Heart left ventricle (tissue), 16 donors: ENCODE results near the gene APOB. TPM values are rescaled to one million over a fixed set of nuclear protein-coding genes. Genes with fewer than 3 reads are reported as not detected.

ENCODE experiments used
- ATAC-seq, 4 donors: fragments of 200-7000 bp; cut with Tn5 transposase; one replicate each; pipeline ENCODE4 v1.9.1; 2020 to 2022; ENCODE audit warnings: moderate library complexity in 4 of 4, mild to moderate bottlenecking in 3 of 4, moderate number of reproducible peaks in 1 of 4
- DNase-seq, 5 donors: peaks; one replicate each; pipeline ENCODE4 v3.0.0-alpha.2; 2020
- H3K27ac ChIP-seq, 12 donors: fragments of 200-600 bp; sonication (generic) in 4 of 12; one replicate each; pipeline versions ENCODE4 v1.5.0 to v1.8.0; 2016 to 2022; ENCODE audit warnings: mild to moderate bottlenecking in 2 of 12
- H3K27me3 ChIP-seq, 9 donors: fragments of 200-600 bp; sonication (generic) in 2 of 9; one replicate each; pipeline versions ENCODE4 v1.5.1 to v1.8.0; 2016 to 2022; ENCODE audit warnings: mild to moderate bottlenecking in 3 of 9
- H3K36me3 ChIP-seq, 9 donors: fragments of 200-600 bp; sonication (generic) in 2 of 9; one replicate each; pipeline versions ENCODE4 v1.5.0 to v1.8.0; 2018 to 2022; ENCODE audit warnings: mild to moderate bottlenecking in 2 of 9
- H3K4me1 ChIP-seq, 12 donors: fragments of 200-600 bp; sonication (generic) in 4 of 12; one replicate each; pipeline versions ENCODE4 v1.5.0 to v1.8.0; 2016 to 2022; ENCODE audit warnings: mild to moderate bottlenecking in 3 of 12
- H3K4me3 ChIP-seq, 12 donors: fragments of 200-600 bp; sonication (generic) in 4 of 12; one replicate each; pipeline versions ENCODE4 v1.5.0 to v1.8.0; 2017 to 2022; ENCODE audit warnings: mild to moderate bottlenecking in 9 of 12, moderate library complexity in 4 of 12
- H3K9me3 ChIP-seq, 12 donors: fragments of 200-600 bp; sonication (generic) in 4 of 12; one replicate each; pipeline versions ENCODE4 v1.5.0 to v1.8.0; 2016 to 2022; ENCODE audit warnings: mild to moderate bottlenecking in 1 of 12
- CTCF ChIP-seq, 12 donors: fragments of 200-600 bp; sonication (generic) in 4 of 12; IDR thresholded peaks; one replicate each; pipeline versions ENCODE4 v1.5.0 to v1.8.0; 2018 to 2022; ENCODE audit warnings: antibody characterized with exemption in 12 of 12, mild to moderate bottlenecking in 5 of 12
- POLR2A ChIP-seq, 2 donors: fragments of 450-650 bp; IDR thresholded peaks; one replicate each; pipeline ENCODE4 v1.6.1; 2017; ENCODE audit warnings: antibody characterized with exemption in 2 of 2, mild to moderate bottlenecking in 2 of 2, moderate library complexity in 2 of 2
- WGBS, 4 donors: extraction: QIAGEN DNeasy Blood & Tissue Kit in 2 of 4; methylation state at CpG; one replicate each; pipeline versions ENCODE4 v1.1.5 to v1.1.7; 2013 to 2018; 5-methylcytosine and 5-hydroxymethylcytosine counted together
- intact Hi-C, 10 donors: fragments of 100-400 bp; cut with DNase I; formaldehyde crosslinking; loops; one replicate each; pipeline versions ENCODE4 v1.11.1 to v1.14.2; 2022
- polyA plus RNA-seq, 2 donors: library from polyadenylated mRNA; stranded (reverse); fragments of 200-250 nt; gene quantifications; one replicate each; pipeline ENCODE4 v1.2.3, GENCODE V29; 2013
- total RNA-seq, 9 donors: library from RNA; depleted of rRNA in 2 of 9; stranded (reverse); fragments of >200 nt in 2 of 9; fragmentation: NEBNext Ultra II Directional in 3 of 9; extraction: Animal tissue kit (Norgen Biotek cat#: 25700) in 3 of 9; gene quantifications; one replicate each; pipeline versions ENCODE4 v1.1.0 to v1.2.4, GENCODE V29; 2016 to 2023
- donor health status: ischemic (EF 13 %, LVEDD 7.1; RV severe dilation, severe dysfunction).
- donor health status: healthy with polysubstance abuse.
- donor health status: DM: no; HTN: yes; CAD: no.
- donor health status: DM: no; HTN: no; CAD: no.
- donor health status: ischemic (EF 25% LVEDD 6.9; RV normal size, moderate dysfunction).
- donor health status: ischemic (EF 25% LVEDD 5.7; RV mildly dilated, moderate dysfunction).
- donor health status: healthy.
- donor health status: DM: yes; HTN: yes; CAD: no.
- donor health status: ischemic (EF 35%, LVEDD 5.7; RV mildly dilated, moderate dysfunction).
- donor health status: nonischemic (EF 11% LVEDD 7.7; RV severe dilation, severe dysfunction).
- donor health status: DM: yes; HTN: yes; CAD: no.
- donor health status: PGD.
- donor health status: ischemic (EF 29% LVEDD 5.4; RV normal size, mild dysfunction).
- donor health status: nonischemic (EF 23%, LVEDD 6.1; RV moderate dilation, normal function).

APOB gene
- total and polyA plus RNA-seq, 11 donors, result 0.72 to 55.6 (median 11.3) TPM

GRCh38 chr2:21011876-21012556, 31.9 kb downstream of the APOB start:
- no peaks in the 10 kb centered on the region for H3K9me3 ChIP-seq
- H3K27ac ChIP-seq, result no peak overlapping the region
- no peaks in the 10 kb centered on the region for H3K4me1 ChIP-seq
- WGBS, 4 donors, result 75 to 82% (median 80%) methylated on average over 8 of the region's 8 CpGs
- DNase-seq (no peak), ATAC-seq (no peak)
- peaks cover 0 to 40% (median 0%) of the 10 kb centered on the region in 9 donors for H3K36me3 ChIP-seq
- no peaks in the 10 kb centered on the region for H3K27me3 ChIP-seq
- intact Hi-C loops, result no loop called here
- H3K4me3 ChIP-seq, result no peak overlapping the region
- TF ChIP-seq CTCF (IDR thresholded peaks at IDR 0.05) (no peak), POLR2A (IDR thresholded peaks at IDR 0.05) (no peak)

GRCh38 chr2:21011453-21011852, 32.4 kb downstream of the APOB start:
- no peak for ATAC-seq

GRCh38 chr2:21010813-21011439, 32.9 kb downstream of the APOB start:
- H3K4me3 ChIP-seq, result no peak overlapping the region
- no peaks in the 10 kb centered on the region for H3K27me3 ChIP-seq
- H3K36me3 ChIP-seq, result peaks cover 0 to 35% (median 0%) of the 10 kb centered on the region in 9 donors
- no peak overlapping the region for H3K27ac ChIP-seq
- intact Hi-C loops, result no loop called here
- TF ChIP-seq POLR2A (IDR thresholded peaks at IDR 0.05) (no peak), CTCF (IDR thresholded peaks at IDR 0.05) (no peak)
- H3K9me3 ChIP-seq, result no peaks in the 10 kb centered on the region
- ATAC-seq (peak in 1 of 4 donors; percentile 24), DNase-seq (no peak)
- WGBS, 4 donors, result 57 to 74% (median 65%) methylated on average over 10 of the region's 10 CpGs
- no peaks in the 10 kb centered on the region for H3K4me1 ChIP-seq

More at GRCh38 chr2:21011453-21011852, 32.4 kb downstream of the APOB start:
- no peak for DNase-seq
- Histone ChIP-seq H3K9me3 (no peaks in the 10 kb centered on the region), H3K27me3 (no peaks in the 10 kb centered on the region), H3K4me3 (no peak overlapping the region), H3K4me1 (no peaks in the 10 kb centered on the region), H3K27ac (no peak overlapping the region), H3K36me3 (peaks cover 0 to 38% (median 0%) of the 10 kb centered on the region in 9 donors)
- WGBS, 4 donors, result 27 to 57% (median 31%) methylated on average over 3 of the region's 3 CpGs
- TF ChIP-seq CTCF (IDR thresholded peaks at IDR 0.05) (no peak), POLR2A (IDR thresholded peaks at IDR 0.05) (no peak)
- intact Hi-C loops, result no loop called here

GRCh38 chr2:21009662-21010225, 34.1 kb downstream of the APOB start:
- intact Hi-C loops, result no loop called here
- Histone ChIP-seq H3K4me3 (no peak overlapping the region), H3K27me3 (no peaks in the 10 kb centered on the region), H3K27ac (no peak overlapping the region), H3K36me3 (peaks cover 0 to 28% (median 0%) of the 10 kb centered on the region in 9 donors), H3K9me3 (no peaks in the 10 kb centered on the region), H3K4me1 (no peaks in the 10 kb centered on the region)
- TF ChIP-seq CTCF (IDR thresholded peaks at IDR 0.05) (no peak), POLR2A (IDR thresholded peaks at IDR 0.05) (no peak)
- DNase-seq (no peak), ATAC-seq (no peak)
- WGBS, 4 donors, result 69 to 71% (median 70%) methylated on average over 2 of the region's 2 CpGs
